Central memory CD8-positive, alpha-beta T cell (primary cell): ENCODE data around the gene PINK1.

Experiments used
- ATAC-seq: fragments of 150-1000 bp; cut with Tn5 transposase; replicated peaks from 2 replicates; pipeline ENCODE4 v1.10.0; 2022; ENCODE audit warnings: mild to moderate bottlenecking, moderate FRiP score, moderate number of reproducible peaks; ENCODE audit not compliant: poor library complexity, severe bottlenecking; ENCODE audit errors: extremely low read depth
- DNase-seq, 2 donors: peaks; one replicate each; pipeline ENCODE4 v3.0.0; 2021; ENCODE audit warnings: low spot score in 2 of 2
- H3K27ac Mint-ChIP-seq: one replicate; pipeline ENCODE4 v1.8.0; 2022; ENCODE audit warnings: low read depth, mild to moderate bottlenecking, moderate library complexity, mixed read lengths
- H3K27me3 Mint-ChIP-seq: one replicate; pipeline ENCODE4 v1.8.0; 2022; ENCODE audit warnings: mixed read lengths
- H3K36me3 Mint-ChIP-seq: one replicate; pipeline ENCODE4 v1.8.0; 2022; ENCODE audit warnings: mild to moderate bottlenecking, moderate library complexity, mixed read lengths; ENCODE audit not compliant: insufficient read depth
- H3K4me1 Mint-ChIP-seq: one replicate; pipeline ENCODE4 v1.8.0; 2022; ENCODE audit warnings: mixed read lengths
- H3K4me3 Mint-ChIP-seq: one replicate; pipeline ENCODE4 v1.8.0; 2022; ENCODE audit warnings: mild to moderate bottlenecking, moderate library complexity, mixed read lengths
- H3K9me3 Mint-ChIP-seq: one replicate; pipeline ENCODE4 v1.8.0; 2022; ENCODE audit warnings: mixed read lengths

The PINK1 gene

DNA sequence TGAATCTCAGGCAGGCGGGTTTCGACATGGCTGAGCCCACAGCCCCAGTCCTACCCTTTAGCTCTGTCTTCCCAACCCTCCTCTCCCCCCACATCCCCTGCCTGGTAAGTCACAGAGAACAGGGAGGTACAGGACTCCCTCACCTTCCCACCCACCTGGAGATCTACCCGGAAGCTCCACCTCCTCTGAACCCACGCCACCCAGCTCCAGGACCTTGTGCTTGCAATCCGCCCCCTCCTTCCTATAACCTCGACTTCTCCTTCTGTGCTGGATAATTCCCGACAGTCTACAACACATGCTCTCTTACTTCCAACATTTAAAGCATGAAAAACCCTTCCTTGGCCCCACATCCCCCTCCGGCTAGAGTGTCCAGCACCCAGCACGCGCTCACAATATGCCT lies 62.3 kb downstream of the PINK1 start:
- Mint-ChIP-seq H3K9me3 (no peaks in the 10 kb centered on the region), H3K4me3 (no peak overlapping the region), H3K27me3 (peaks cover 11% of the 10 kb centered on the region), H3K4me1 (peaks cover 7% of the 10 kb centered on the region), H3K27ac (no peak overlapping the region), H3K36me3 (peaks cover 2% of the 10 kb centered on the region)
- no peak for ATAC-seq
- DNase-seq: no peak

- peak overlapping the region; percentile 44 for H3K27ac Mint-ChIP-seq
- H3K4me3 Mint-ChIP-seq: peak overlapping the region; percentile 85
- DNase-seq (peak; percentile 53 to 66), ATAC-seq (peak; percentile 94)
- peaks cover 11% of the 10 kb centered on the region for H3K27me3 Mint-ChIP-seq
- H3K9me3 Mint-ChIP-seq: no peaks in the 10 kb centered on the region
- peaks cover 7% of the 10 kb centered on the region for H3K4me1 Mint-ChIP-seq
- H3K36me3 Mint-ChIP-seq: peaks cover 2% of the 10 kb centered on the region
Observed at GRCh38 chr1:20696397-20697333, 63.4 kb downstream of the PINK1 start.

DNA sequence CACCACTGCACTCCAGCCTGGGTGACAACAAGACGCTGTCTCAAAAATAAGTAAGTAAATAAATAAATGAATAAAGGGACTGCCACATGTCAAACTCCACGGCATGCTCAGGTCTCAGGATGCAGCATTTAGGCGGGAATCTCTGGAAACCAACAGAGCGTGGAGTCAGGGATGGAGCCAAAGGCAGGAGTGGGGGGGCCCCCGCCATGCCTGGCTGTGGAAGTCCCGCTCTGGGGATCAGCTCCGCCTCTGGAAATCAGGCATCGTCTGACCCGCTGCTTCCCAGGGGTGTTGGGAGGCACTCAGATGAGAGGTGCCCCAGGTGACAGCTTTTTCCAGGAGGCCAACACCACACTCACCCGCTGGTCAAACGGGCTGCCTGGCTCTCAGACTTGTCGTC lies 64.3 kb downstream of the PINK1 start:
- H3K4me3 Mint-ChIP-seq: peak overlapping the region; percentile 15
- peaks cover 7% of the 10 kb centered on the region for H3K4me1 Mint-ChIP-seq
- no peaks in the 10 kb centered on the region for H3K9me3 Mint-ChIP-seq
- ATAC-seq (no peak), DNase-seq (no peak)
- H3K27me3 Mint-ChIP-seq: peaks cover 11% of the 10 kb centered on the region
- H3K36me3 Mint-ChIP-seq: peaks cover 4% of the 10 kb centered on the region
- no peak overlapping the region for H3K27ac Mint-ChIP-seq

DNA sequence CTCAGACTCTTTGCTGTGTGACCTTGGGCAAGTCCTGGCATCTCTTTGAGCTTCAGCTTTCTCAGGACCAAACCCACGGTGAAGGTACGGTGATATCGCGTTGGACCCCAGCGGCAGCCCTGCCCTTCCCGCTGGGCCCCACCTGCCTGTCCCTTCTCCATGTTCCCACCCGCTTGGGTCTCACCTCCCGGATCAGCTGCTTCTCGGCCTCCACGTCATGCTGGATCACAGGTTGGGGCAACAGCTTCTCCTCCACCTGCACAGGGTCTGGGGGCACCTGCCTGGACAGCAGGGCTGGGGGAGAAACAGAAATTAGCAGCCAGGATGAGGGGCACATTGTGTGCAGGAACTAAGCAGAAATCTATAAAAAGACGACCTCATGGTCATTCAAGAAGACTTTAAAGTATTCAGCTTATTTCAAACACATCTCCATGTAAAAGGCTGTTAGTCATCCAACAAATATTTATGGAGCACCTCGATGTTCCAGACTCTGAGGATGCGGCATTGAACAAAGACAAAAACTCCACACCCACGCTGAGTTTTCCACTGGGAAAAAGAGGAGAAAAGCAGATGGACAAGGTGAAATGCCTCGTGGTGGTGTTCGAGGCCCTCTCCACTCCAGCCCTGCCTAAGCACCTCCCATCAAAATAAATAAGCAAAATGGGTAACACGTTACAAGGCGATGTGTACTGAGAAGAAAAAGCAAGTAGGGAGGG lies 65.1 kb downstream of the PINK1 start:
- ATAC-seq (no peak), DNase-seq (no peak)
- no peak overlapping the region for H3K27ac Mint-ChIP-seq
- peaks cover 4% of the 10 kb centered on the region for H3K36me3 Mint-ChIP-seq
- peak overlapping the region; percentile 15 for H3K4me3 Mint-ChIP-seq
- no peaks in the 10 kb centered on the region for H3K9me3 Mint-ChIP-seq
- peaks cover 11% of the 10 kb centered on the region for H3K27me3 Mint-ChIP-seq
- peaks cover 7% of the 10 kb centered on the region for H3K4me1 Mint-ChIP-seq

GRCh38 chr1:20699558-20699957 lies 66.3 kb downstream of the PINK1 start:
- Mint-ChIP-seq H3K36me3 (peaks cover 4% of the 10 kb centered on the region), H3K4me3 (no peak overlapping the region), H3K27me3 (peaks cover 11% of the 10 kb centered on the region), H3K9me3 (no peaks in the 10 kb centered on the region), H3K4me1 (peaks cover 7% of the 10 kb centered on the region), H3K27ac (no peak overlapping the region)
- ATAC-seq: no peak
- DNase-seq: no peak

- peaks cover 10% of the 10 kb centered on the region for H3K27me3 Mint-ChIP-seq
- peaks cover 4% of the 10 kb centered on the region for H3K36me3 Mint-ChIP-seq
- H3K27ac Mint-ChIP-seq: no peak overlapping the region
- no peak for DNase-seq
- no peak overlapping the region for H3K4me3 Mint-ChIP-seq
- ATAC-seq: no peak
- H3K9me3 Mint-ChIP-seq: no peaks in the 10 kb centered on the region
- peaks cover 7% of the 10 kb centered on the region for H3K4me1 Mint-ChIP-seq
Observed at GRCh38 chr1:20700636-20701215, 67.5 kb downstream of the PINK1 start.
